Embryonic facial prominence (tissue), 1 donor: Measurements from ENCODE around the gene UBTD1.

Experiments
- DNase-seq: peaks from one replicate; pipeline ENCODE4 v3.0.0-alpha.2; 2016; ENCODE audit errors: extremely low spot score

Gene UBTD1

DNA sequence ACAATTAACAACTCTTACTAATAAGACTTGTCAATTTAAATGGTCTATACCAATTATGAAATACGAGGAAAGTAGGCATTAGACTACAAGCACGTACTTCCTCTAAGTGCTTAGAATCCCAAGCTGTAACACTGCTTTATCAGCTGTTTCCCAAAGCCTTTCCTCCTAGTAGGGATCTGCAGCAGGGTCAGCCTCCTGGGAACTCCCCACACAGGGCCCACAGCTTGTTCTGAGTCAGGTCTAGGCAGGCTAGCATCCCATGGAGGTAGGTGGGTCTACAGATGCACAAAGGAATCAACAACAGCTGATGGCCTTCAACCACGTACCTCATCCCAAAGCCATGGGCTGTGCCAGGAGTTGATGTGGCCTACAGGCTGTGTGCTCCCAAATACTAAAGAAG lies 15.2 kb upstream of the UBTD1 start:
- DNase-seq = no peak

DNA sequence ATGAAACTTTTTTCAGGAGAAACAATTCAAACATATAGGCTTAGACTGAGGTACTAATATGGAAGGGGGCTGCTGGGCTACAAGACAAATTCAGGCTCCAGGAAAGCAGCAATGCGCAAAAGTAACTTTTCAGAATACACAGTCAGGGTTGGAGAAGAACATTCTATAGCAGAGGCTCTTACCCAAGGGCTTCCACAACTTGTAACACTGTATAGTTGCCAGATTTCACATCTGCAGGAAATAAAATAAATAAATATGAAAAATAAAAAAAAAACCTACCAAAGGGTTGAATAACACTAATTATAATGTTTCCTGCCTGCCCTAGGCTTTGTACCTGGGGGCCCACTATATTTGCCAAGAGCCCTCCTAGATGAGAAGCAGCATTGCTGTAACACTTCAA lies 14.8 kb upstream of the UBTD1 start:
- DNase-seq = no peak

DNA sequence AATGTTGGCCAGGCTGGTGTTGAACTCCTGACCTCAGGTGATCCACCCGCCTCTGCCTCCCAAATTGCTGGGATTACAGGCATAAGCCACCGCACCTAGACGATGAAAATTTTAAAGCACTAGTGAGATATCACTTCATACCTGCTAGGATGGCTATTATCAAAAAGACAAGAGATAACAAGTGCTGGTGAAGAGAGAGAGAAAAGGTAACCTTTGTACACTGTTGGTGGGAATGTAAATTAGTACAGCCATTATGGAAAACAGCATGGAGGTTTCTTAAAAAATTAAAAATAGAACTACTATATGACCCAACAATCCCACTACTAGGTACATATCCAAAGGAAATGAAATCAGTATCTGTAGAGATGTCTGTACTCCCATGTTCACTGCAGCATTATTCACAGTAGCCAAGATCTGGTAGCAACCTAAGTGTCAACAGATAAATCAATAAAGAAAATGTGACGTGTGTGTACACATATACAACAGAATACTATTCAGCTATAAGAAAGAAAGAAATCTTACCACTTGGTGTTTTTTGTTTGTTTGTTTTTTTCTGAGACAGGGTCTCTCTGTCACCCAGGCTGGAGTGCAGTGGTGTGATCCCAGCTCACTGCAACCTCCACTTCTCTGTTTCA lies 13.0 kb upstream of the UBTD1 start:
- DNase-seq = no peak

DNA sequence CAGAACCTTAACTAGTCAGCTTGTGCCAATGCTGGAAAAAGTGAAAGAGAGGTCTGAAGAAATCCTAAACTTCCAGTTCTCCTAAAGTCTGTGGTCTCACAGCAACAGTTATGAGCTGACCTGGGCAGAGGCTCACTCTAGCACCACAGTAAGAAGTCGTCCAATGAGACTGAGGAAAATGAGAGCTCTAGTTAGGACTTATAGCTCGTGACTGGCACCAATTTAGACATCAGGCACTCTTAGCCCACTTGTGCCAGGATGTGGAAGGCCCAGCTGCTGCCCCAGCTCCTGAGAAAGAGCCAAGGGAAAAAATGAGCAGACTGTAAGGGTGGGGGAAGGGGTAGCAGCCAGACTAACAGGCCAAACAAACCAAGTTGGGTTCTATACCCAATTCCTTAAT lies 8.1 kb upstream of the UBTD1 start:
- DNase-seq = no peak

DNA sequence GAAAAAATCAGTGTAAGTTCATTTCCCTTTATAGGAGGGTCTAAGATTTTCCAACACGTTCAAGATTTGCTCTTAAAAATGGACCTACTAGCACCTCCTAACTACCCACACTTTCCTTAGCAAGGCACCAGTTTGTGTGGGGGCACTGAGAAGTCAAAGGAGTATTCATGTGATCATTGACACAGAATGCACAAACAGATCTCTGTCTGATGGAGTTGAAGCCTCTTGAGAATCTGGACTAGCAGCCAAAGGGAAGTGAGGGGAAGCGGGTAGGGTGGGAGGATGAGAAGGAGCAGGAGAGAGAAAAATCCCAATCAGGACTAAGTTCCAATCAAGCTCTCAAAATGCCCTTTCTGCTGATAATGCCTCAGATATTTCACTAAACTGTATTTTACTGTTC lies 4.6 kb upstream of the UBTD1 start:
- DNase-seq = no peak

DNA sequence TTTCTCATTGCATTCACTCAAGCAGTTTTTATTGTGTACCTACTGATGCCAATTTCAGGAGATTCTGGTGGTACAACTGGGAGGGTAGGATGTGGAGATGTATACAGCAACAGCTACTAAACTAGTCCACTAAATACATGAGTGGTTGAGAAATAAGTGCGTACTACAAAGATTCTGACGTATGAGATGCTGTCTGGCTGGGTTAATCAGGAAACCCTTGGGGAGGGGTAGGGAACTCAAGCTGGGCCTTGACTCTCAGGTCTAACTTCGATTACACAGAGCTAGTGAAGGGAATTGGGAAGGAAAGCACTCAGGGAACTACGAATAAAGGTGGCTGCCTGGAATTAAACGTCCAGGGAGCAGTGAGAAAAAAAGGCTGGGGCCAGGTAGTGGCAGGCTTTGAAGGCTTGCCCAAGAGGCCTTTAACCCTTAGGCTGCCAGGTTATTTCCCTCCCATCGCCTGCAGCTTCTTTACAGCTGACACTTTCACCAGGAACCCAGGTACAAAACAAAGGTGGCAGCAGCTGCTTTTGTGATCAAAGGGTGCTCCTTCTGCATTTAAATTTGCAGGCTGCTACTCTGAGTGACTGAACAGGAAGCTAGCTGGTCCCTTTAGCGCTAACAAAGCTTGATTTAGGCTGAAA lies 3.7 kb upstream of the UBTD1 start:
- DNase-seq = no peak

DNA sequence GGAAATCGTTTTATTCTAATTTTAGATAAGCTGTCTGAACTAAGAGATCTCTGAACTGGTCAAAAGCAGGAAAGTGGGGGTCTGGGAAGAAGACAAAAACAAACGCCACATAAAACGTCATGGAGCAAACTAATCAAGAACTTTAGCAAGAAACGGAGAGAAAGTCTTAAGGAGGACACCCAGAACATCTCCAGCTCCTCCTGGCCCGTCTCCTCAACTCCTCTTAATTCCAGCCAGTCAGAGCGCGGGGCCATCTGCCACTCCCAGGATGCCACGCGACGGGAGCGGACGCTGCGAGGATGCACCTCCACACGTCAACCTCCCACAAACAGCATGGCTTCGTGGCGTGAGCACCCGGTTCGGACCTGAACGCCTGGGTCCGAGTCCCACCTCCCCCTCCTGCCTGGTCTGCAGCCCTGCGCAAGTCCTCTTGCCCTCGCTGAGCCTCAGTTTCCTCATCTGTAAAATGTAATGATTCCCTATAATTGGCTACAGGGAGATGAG lies 1.1 kb upstream of the UBTD1 start:
- no peak for DNase-seq

DNA sequence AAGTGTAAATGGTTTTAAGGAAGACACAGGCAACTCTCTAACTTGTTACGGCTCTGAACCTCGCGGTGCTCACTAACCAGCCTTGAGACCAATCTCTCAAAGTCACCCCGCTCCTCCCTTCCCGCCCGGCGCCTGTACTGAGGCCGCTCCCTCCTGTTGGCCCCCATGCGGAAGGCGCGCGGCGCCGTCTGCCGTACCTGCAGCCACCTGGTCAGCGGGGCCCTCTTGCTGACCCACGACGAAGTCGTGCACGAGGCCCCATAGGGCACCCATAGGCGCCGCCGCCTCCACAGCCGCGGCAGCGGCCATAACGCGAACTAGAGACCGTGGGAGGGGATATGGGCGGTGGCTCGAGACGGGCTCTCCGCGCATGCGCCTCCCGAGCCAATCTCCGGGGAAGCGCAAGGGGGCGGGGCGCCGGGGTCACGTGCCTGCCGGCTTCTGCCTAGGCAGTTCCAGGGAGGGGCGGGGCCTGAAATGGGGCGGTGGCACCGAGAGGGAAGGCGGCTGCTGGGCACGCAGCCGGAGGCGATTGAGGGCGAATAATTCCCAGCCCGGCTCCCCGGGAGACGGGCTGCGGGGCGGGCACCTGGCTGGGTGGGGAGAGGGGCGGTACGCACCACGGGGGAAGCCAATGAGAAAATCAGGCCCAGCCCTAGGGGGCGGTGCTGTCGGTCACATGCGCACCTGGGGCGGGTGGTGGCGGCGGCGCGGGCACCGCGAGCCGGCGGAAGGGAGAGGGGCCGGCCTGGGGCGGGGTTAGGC lies 466 bp upstream of the UBTD1 start, which contains the start of gene MMS19:
TSS of gene MMS19 (minus strand) at position 347 of the 765 bp plus-strand sequence. CDS start at position 309, 38 bp downstream.
- DNase-seq = peak; percentile 94

DNA sequence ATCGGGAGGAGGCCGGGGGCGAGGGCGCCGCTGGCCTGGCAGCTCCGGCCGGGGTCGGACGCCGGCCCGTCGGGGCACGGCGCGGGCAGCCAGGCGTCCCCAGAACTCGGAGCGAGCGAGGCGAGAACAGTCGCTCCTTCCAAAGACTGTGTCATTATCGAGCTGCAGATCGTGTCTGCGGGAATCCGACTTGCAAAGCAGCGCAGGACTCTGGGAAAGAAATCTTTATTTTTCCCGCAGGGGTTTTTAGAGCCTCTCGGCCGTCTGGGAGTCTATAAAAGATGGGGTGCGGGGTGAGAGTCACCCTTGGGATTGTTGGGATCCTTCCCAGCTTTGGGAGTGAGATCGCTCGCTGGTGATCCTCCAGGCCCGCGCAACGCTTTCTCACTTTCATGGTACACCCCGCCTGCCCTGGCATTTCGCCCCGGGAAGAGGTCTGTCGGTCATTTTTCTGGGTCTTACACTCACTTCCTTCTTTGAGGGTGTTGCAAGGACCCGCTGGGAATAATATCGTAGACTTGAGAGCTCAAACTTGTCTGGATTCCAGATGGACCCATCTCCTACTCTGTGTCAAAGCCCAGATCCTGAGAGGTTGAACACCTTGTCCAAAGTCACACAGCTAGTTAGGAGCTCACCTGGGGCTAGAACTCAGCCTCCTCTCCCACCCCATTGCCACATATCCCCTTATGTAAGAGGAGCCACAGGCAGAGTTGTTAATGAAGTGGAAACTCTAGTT lies 1.0 kb downstream of the UBTD1 start:
- no peak for DNase-seq

DNA sequence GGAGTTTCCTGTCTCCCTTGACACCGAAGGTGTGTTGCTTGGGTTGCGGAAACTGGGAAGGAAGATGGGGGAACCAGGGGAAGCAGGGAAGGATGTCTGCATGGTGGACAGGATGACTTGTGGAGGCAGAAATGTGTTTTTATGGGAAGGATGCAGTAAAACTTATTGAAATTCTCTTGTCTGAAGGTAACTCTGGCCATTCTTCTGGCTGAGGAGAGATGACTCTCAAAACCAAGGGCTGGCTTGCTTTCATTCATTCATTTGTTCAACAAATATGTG lies 1.5 kb downstream of the UBTD1 start:
- no peak for DNase-seq

DNA sequence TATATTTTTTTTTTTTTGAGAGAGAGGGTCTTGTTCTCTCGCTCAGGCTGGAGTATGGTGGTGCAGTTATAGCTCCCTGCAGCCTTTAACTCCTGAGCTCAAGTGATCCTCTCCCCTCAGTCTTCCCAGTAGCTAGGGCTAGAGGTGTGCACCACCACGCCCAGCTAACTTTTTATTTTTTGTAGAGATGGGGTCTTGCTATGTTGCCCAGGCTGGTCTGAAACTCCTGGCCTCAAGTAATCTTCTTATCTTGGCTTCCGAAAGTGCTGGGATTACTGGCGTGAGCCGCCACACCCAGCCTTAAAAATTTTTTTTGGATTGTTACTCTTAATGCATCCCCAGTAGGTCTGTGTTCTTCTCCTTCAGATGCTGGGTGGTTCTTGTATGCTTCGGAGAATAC lies 4.2 kb downstream of the UBTD1 start:
- no peak for DNase-seq

DNA sequence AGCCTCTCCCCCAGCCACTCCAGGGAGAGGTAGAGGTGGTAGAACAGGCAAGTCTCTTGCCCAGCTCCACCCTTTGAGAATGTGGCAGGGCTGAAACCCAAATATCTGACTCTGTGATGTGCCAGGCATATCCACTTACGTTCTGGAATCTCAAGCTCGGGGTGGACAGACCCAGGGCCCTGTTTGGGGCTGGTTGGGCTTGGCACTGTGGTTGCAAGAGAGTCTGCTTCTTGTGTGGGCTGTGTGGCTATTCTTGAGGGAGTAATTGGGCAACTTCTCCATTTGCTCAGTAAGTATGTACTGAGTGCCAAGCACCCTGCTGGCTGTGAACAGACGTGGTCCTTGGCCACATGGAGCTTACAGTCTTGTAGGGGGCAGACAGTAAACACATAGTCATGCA lies 4.7 kb downstream of the UBTD1 start:
- no peak for DNase-seq

DNA sequence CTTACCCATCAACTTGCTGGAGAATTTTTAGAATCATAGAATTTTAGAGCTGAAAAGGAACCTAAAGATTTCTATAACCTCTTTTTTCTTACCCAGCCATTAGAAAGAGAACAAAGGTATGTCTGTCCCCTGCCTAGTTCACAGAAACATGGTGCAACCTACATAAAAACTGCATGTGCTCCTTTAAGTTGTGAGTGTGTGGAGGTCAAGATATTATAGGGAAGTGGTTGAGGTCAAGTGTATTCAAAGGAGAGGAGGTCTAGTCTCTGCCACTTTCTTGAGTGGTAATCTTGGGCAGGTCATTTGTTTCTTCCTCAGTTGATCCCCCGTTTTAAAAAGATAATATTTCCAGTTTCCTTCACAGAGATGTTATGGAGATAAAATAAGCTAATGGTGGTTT lies 6.4 kb downstream of the UBTD1 start:
- no peak for DNase-seq

DNA sequence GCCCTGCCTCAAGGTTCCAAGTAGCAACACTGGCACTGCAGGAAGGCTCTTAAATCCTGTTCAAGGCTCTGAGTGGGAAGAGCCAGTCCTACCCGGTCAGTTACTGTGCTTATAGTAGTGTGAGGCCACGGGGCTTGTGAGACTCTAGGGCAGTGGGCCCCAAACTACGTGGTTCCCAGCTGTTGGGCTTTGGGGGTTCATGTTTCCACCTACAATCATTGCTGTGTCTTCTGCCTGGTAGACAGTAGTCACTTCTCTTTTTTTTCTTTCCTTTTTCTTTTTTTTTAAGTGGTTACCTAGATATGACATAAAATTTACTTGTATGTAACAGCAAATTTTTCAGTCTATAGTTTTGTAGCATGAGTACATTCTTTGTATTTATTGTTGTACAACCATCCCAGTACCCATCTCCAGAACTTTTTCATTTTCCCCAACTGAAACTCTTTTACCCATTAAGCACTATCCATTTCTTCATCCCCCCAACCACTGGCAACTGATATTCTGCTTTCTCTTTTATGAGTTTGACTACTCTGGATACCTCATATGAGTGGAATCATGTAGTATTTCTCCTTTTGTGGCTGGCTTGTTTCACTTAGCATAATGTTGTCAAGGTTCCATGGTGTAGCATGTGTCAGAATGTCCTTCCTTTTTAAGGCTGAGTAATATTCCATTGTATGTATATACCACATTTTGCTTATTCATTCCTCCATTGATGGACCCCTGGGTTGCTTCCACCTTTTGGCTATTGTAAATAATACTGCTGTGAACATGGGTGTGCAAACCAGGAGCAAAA lies 7.7 kb downstream of the UBTD1 start:
- DNase-seq = no peak

DNA sequence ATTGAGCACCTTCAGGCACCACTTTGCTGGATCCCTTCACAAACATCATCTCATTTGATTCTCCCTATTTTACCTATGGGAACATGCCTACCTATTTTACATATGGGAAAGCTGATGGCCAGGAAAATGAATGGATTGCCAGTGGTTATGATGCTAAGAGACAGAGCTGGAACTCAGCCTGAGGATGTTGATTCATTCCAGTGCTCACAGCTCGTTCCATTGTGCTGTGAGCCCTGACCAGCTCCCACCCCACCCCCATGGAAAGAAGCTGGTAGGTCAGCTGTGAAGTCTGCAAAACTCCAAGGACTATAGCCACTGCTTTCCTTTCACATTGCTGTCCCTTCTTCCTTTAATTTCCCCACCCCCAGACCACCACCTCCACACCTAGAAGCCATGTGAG lies 9.6 kb downstream of the UBTD1 start:
- DNase-seq = no peak

DNA sequence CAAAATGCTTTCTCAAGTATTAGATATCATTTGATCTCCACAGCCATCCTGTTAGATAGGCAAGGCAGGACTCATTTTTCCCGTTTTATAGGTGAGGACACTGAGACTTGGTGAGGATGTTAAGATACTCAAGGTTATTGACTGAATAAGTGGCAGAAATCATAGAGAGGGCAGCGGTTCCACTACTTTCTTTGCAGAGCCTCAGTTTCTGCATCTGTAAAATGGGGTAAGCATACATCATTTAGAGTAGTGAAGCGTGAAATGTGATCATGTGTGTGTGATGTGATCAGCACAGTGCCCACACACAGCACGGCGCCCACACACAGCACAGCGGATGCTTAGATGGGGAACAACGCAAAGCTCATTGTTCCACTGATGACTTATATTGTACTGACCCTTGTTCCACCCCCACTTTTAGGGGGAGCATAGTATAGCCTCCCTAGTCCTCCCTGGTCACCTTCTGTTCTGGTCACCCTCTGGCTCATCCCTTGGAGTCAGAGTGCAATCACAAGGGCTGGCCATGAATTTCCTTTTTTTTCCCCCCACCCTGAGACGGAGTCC lies 10.5 kb downstream of the UBTD1 start:
- DNase-seq = no peak

DNA sequence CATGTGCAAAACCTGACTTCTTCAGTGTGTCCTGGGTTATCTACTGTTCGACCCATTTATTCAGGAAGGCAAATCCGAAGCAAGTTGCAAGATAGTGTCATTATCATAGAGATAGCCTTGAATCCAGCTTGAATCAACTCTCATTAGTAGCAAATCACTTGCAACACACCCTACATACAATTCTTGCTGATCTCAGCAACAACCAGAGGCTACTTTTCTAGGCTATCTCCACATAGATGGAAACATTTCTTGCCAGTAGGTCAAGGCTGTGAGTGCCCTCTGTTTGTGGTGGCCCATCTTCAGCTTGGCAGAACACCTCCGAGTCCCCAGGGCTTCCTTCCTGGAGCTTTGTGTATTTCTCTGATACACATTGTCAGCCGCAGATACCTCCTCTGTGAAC lies 12.0 kb downstream of the UBTD1 start:
- DNase-seq = no peak

DNA sequence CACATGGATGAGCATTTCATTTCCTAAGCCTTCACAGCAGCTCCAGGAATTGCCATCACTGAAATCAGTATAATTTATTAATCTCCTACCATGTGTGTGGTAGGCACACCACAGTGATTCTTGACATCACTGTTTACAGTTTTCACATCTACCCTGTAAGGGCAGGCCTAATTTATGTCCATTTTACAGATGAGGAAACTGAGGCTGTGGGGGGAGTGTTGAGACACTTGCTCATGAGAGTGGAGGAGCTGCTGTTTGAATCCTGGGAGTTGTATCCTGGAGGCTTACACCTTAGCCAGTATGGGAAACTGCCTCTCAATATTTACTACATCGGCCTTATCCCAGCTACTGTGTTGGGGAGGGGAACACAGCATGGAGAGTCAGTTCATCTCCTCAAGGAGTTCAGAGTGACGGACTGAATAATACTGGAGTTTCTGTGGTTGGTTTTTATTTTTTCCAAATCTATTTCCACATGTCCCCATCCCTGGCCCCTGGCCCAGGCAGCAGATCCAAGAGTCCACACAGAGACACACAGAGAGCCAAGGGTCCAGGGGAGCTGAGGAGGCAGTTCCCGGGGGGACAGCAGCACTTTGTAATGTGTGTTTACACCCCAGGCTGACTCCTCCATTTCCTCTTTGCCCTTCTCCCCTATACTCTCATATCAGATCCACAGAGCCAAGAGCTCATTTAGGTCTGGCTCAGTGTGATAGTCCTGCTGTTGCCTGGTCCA lies 13.2 kb downstream of the UBTD1 start:
- DNase-seq = no peak

DNA sequence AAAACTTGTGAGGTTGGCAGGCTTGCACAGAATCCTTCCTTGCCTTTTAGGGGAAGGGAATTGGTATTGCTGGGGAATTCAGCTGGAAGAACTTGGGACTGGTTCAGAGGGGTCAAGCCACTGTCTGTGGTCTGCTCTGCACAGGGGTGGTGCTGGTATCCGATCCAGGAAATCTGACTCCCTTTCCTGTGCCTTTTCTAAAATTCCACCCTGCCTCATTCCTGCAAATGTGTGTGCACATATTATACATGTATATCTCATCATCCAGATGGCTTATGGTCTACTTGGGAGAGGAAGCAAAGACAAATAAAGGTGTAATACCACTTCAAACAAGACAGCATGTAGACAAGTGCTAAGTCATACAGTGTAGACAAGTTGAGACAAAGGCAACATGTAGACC lies 14.3 kb downstream of the UBTD1 start:
- no peak for DNase-seq

DNA sequence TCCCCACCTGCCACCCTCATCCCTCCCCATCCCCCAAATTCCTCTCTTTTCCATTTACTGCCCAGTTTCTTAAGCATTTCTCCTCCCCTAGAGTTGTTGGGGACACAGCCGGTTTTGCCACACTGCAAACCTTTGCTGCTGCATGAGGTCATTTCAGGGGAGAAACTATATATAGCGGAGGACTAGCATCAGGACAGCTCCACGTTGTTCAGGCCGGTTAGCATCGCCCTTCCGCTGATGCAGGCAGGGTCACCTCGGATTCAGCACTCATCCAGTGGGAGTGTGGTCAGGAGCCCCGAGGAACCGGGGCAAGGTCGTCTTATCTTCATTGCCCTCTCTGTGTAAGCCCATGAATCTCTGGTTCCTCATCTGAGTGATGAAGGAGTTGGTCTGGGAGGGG lies 15.6 kb downstream of the UBTD1 start:
- DNase-seq = no peak
